Measurements from ENCODE around the gene THADA.
A peak's percentile ranks its signal among the peaks of the same experiment; 100 is the strongest.

THADA gene

GRCh38 chr2:43420389-43420801 is 175.4 kb downstream of the THADA start:
- Histone ChIP-seq H3K4me1 (ENCODE audit: low read length) (peaks cover 51% of the 10 kb centered on the region), H3K36me3 (replicated peaks; ENCODE audit: low read depth, low read length) (peaks cover 4% of the 10 kb centered on the region), H4K20me1 (ENCODE audit: insufficient read depth, low read length) (no peaks in the 10 kb centered on the region), H3K9ac (ENCODE audit: low read length) (no peak overlapping the region), H3K79me2 (ENCODE audit: low read length) (peaks cover 11% of the 10 kb centered on the region), H3K27me3 (ENCODE audit: low read depth, low read length) (no peaks in the 10 kb centered on the region), H3K9me3 (ENCODE audit: insufficient read depth, low read length) (no peaks in the 10 kb centered on the region), H3K4me3 (ENCODE audit: low read length) (no peak overlapping the region), H3K27ac (ENCODE audit: low read length) (no peak overlapping the region), H3K4me2 (ENCODE audit: low read length) (no peak overlapping the region), H2AFZ (ENCODE audit: low read depth, low read length) (no peak overlapping the region)
- TF ChIP-seq CTCF (IDR thresholded peaks at IDR 0.05; ENCODE audit: low read depth, low read length), result no peak
- TF ChIP-seq EZH2phosphoT487 (IDR thresholded peaks at IDR 0.05; ENCODE audit: low read depth), result no peak

GRCh38 chr2:43419876-43420275 is 176.0 kb downstream of the THADA start:
- TF ChIP-seq CTCF (IDR thresholded peaks at IDR 0.05; ENCODE audit: low read depth, low read length) (no peak), EZH2phosphoT487 (IDR thresholded peaks at IDR 0.05; ENCODE audit: low read depth) (no peak)
- Histone ChIP-seq H2AFZ (ENCODE audit: low read depth, low read length) (no peak overlapping the region), H3K9ac (ENCODE audit: low read length) (no peak overlapping the region), H3K27me3 (ENCODE audit: low read depth, low read length) (no peaks in the 10 kb centered on the region), H3K4me3 (ENCODE audit: low read length) (no peak overlapping the region), H4K20me1 (ENCODE audit: insufficient read depth, low read length) (no peaks in the 10 kb centered on the region), H3K27ac (ENCODE audit: low read length) (no peak overlapping the region), H3K4me2 (ENCODE audit: low read length) (no peak overlapping the region), H3K79me2 (ENCODE audit: low read length) (peaks cover 8% of the 10 kb centered on the region), H3K4me1 (ENCODE audit: low read length) (peaks cover 46% of the 10 kb centered on the region), H3K9me3 (ENCODE audit: insufficient read depth, low read length) (no peaks in the 10 kb centered on the region), H3K36me3 (replicated peaks; ENCODE audit: low read depth, low read length) (peaks cover 4% of the 10 kb centered on the region)

- no peak overlapping the region for H3K27ac ChIP-seq (ENCODE audit: low read length)
- no peak overlapping the region for H2AFZ ChIP-seq (ENCODE audit: low read depth, low read length)
- H3K4me3 ChIP-seq (ENCODE audit: low read length), result no peak overlapping the region
- peaks cover 39% of the 10 kb centered on the region for H3K4me1 ChIP-seq (ENCODE audit: low read length)
- H3K36me3 ChIP-seq (replicated peaks; ENCODE audit: low read depth, low read length), result peaks cover 4% of the 10 kb centered on the region
- H3K27me3 ChIP-seq (ENCODE audit: low read depth, low read length), result no peaks in the 10 kb centered on the region
- H3K4me2 ChIP-seq (ENCODE audit: low read length), result peak overlapping the region; percentile 8; the same call in 1 of the 2 replicates
- TF ChIP-seq CTCF (IDR thresholded peaks at IDR 0.05; ENCODE audit: low read depth, low read length), result no peak
- TF ChIP-seq EZH2phosphoT487 (IDR thresholded peaks at IDR 0.05; ENCODE audit: low read depth), result no peak
- no peak overlapping the region for H3K9ac ChIP-seq (ENCODE audit: low read length)
- H4K20me1 ChIP-seq (ENCODE audit: insufficient read depth, low read length), result no peaks in the 10 kb centered on the region
- H3K79me2 ChIP-seq (ENCODE audit: low read length), result peaks cover 2% of the 10 kb centered on the region; the same call in 1 of the 2 replicates
- no peaks in the 10 kb centered on the region for H3K9me3 ChIP-seq (ENCODE audit: insufficient read depth, low read length)
Measured at GRCh38 chr2:43419243-43419642, 176.6 kb downstream of the THADA start.

- H3K4me3 ChIP-seq (ENCODE audit: low read length), result no peak overlapping the region
- no peaks in the 10 kb centered on the region for H3K9me3 ChIP-seq (ENCODE audit: insufficient read depth, low read length)
- no peaks in the 10 kb centered on the region for H4K20me1 ChIP-seq (ENCODE audit: insufficient read depth, low read length)
- peak overlapping the region; percentile 8; the same call in 1 of the 2 replicates for H3K4me2 ChIP-seq (ENCODE audit: low read length)
- peaks cover 34% of the 10 kb centered on the region for H3K4me1 ChIP-seq (ENCODE audit: low read length)
- TF ChIP-seq EZH2phosphoT487 (IDR thresholded peaks at IDR 0.05; ENCODE audit: low read depth), result no peak
- TF ChIP-seq CTCF (IDR thresholded peaks at IDR 0.05; ENCODE audit: low read depth, low read length), result no peak
- H3K36me3 ChIP-seq (replicated peaks; ENCODE audit: low read depth, low read length), result peaks cover 4% of the 10 kb centered on the region
- H3K9ac ChIP-seq (ENCODE audit: low read length), result no peak overlapping the region
- H3K79me2 ChIP-seq (ENCODE audit: low read length), result no peaks in the 10 kb centered on the region
- H3K27me3 ChIP-seq (ENCODE audit: low read depth, low read length), result no peaks in the 10 kb centered on the region
- H2AFZ ChIP-seq (ENCODE audit: low read depth, low read length), result no peak overlapping the region
- peak overlapping the region; percentile 11; the same call in 1 of the 2 replicates for H3K27ac ChIP-seq (ENCODE audit: low read length)
Measured at GRCh38 chr2:43418680-43419079, 177.2 kb downstream of the THADA start.
